CD1c-positive myeloid dendritic cell (primary cell): ENCODE measurements around the gene MAPK8.
"Not testable (repeated sequence)": the region's sequence is repeated elsewhere in the genome, so short reads cannot be mapped to it uniquely, and the experiment has no call there.

Source experiments
- DNase-seq: peaks from one replicate; pipeline ENCODE4 v3.0.0-alpha.2; 2016; ENCODE audit errors: extremely low spot score

MAPK8 gene

GRCh38 chr10:48336978-48337599, 30.6 kb downstream of the MAPK8 start:
- DNase-seq = no peak

DNA sequence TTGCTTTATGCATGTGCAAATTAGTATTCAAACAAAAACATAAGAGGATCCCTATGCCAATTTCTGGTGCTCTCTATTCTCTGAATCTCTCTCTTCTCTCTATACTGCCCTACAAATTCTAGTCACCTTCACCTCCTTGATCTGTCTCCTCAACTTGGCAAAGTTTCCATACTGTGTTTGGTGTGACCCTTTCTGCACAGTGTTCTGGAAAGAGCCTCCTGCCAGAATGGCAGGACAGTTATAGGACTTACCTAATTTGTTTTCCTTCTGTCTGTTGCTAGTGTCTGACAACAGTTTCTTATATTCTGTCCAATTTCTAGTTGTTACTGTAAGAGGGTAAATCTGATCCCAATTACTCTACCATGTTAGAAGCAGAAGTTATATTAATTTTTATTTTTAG, 34.3 kb downstream of the MAPK8 start:
- no peak for DNase-seq

DNA sequence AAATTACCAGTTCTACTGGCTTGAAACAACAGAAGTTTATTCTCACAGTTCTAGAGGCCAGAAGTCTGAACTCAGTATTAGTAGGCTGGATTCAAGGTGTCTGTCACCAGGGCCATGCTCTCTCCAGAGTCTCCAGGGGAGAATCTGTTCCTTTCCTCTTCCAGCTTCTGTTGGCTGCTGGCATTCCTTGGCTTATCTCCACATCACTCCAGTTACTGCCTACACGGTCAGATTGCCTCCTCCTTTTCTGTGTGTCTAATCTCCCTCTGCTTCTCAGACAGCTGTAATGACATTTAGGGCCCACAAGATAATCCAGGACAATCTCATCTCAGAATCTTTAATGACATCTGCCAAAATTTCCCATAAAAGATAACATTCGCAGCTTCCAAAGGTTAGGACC, 36.6 kb downstream of the MAPK8 start:
- no peak for DNase-seq

DNA sequence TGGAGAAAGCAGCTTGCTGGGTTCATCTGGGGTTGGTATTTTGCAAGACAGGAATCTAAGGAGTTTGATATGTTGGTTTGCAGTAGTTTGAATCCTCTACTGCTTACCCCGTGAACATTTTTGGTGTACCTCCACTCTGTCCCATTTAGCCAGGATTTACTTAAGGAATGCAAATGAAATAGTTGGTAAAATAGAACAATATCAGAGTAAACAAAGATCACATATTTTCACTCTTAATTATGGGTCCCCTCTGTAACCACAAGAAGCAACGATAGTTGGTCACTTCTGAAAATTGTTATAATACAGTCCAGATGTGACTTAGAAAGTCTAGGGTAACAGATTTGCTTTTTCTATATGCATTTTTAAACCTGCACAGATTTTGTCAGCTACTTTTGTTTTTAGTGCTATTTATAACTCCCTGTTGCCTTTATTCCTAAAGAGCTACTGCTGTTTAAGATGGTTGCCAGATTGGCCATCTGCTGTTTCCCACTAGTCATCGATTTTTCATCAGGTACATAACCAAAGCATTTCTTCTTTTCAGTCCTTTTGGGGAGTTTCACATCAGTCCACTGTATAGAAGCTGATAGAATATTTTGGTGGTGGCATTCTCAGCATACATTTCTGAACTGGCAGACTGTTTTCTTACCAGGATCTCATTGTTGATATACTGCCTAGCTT, 37.6 kb downstream of the MAPK8 start:
- DNase-seq = no peak

DNA sequence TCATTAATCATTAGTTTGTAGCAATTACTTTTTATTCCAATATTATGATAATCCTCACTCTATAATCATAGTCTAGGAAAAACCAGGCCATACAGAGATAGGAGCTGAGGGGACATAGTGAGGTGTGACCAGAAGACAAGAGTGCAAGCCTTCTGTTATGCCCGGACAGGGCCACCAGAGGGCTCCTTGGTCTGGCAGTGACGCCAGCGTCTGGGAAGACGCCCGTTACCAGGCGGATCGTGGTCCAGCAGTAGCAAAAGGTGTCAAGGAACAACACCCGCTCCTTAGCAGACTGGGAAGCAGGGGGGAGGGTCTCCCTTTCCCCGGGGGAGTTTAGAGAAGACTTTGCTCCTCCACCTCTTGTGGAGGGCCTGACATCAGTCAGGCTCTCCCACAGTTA, 39.8 kb downstream of the MAPK8 start:
- not testable (repeated sequence) for DNase-seq

DNA sequence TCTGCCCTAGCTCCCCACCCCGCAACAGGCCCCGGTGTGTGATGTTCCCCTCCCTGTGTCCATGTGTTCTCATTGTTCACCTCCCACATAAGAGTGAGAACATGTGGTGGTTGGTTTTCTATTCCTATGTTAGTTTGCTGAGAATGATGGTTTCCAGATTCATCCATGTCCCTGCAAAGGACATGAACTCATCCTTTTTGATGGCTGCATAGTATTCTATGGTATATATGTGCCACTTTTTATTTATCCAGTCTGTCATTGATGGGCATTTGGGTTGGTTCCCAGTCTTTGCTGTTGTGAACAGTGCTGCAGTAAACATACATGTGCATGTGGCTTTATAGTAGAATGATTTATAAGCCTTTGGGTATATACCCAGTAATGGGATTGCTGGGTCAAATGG, 41.1 kb downstream of the MAPK8 start:
- DNase-seq = not testable (repeated sequence)

DNA sequence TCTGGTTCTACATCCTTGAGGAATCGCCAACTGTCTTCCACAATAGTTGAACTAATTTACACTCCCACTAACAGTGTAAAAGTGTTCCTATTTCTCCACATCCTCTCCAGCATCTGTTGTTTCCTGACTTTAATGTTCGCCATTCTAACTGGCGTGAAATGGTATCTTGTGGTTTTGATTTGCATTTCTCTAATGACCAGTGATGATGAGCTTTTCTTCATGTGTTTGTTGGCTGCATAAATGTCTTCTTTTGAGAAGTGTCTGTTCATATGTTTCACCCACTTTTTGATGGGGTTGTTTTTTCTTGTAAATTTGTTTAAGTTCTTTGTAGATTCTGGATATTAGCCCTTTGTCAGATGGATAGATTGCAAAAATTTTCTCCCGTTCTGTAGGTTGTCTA, 41.5 kb downstream of the MAPK8 start:
- not testable (repeated sequence) for DNase-seq

DNA sequence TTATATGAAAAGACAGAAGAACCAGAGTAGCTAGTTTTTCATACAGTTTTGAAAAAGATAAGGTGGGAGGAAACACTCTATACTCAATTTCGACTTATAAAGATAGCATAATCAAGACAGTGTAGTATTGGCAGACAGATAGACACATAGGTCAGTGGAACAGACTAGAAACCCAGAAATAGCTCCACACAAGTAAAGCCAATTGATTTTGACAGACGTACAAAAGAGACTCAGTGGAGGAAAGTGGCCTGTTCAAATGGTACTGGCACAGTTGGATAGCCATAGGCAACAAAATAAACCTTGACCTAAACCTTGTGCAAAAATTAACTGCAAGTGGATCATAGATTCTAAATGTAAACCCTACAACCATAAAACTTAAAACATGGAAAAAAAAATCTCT, 46.8 kb downstream of the MAPK8 start:
- DNase-seq = no peak

DNA sequence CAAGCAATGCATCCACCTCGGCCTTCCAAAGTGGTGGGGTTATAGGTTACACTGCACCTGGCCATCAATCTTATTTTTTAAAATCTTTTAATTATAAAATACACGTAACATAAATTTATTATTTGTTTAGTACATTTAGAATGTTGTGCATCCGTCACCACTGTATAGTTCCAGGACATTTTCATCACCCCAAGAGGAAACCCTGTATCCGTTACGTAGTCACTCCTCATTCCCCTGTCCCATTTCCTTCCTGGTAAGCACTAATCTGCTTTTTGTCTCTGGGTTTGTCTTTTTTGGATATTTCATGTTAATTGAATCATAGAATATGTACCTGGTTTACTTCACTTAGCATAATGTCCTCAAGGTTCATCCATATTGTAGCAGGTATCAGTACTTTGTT, 51.2 kb downstream of the MAPK8 start:
- DNase-seq = no peak

DNA sequence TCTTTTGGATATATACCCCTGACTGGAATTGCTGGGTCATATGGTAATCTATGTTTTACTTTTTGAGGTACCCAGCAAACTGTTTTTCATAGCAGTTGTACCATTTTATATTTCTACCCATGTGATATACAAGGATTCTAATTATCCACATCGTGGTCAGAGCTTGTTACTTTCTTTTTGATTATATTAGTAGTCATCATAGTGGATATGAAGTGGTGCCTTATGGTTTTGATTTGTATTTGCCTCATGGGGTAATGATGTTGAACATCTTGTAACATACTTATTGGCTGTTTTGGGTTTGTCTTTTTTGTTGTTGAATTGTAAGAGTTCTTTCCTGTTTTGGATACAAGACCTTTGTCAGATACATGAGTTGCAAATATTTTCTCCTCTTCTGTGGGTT, 51.7 kb downstream of the MAPK8 start:
- no peak for DNase-seq

DNA sequence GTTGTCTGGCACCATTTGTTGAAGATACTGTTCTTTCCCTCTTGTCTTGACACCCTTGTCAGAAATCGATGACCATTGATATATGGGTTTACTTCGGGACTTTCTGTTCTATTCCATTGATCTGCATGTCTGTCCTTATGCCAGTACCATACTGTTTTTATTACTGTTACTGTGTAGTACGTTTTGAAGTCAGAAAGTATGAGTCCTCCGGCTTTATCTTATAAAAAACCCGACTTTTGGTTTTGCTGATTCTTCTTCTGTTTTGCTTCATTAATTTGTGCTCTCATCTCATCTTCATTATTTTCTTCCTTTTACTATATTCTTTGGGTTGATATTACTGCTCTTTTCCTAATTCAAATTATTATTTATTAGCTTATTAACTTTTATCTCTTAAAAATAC, 52.4 kb downstream of the MAPK8 start:
- DNase-seq = no peak

DNA sequence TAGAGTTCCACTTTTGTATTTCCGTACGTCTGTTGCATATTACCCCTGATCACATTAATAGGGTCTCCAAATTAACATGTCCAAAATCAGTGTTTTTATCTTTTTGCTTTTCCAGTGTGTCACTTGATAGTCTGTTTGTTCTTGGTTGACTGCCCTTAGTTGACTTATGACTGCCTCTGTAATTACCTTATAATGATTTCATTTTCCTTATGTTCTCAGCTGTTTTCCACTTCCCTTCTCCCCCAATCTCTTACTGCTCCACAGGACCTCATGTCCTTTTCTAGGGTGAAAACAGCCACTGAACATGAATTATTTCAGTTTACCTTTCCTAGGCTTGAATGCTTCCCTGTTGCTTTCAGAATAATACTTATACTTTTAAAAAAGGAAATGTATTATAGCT, 54.7 kb downstream of the MAPK8 start:
- no peak for DNase-seq

- DNase-seq = peak; percentile 69
Measured at GRCh38 chr10:48363617-48364355, 57.3 kb downstream of the MAPK8 start.

- DNase-seq = peak; percentile 46
Measured at GRCh38 chr10:48364659-48365405, 58.4 kb downstream of the MAPK8 start.

DNA sequence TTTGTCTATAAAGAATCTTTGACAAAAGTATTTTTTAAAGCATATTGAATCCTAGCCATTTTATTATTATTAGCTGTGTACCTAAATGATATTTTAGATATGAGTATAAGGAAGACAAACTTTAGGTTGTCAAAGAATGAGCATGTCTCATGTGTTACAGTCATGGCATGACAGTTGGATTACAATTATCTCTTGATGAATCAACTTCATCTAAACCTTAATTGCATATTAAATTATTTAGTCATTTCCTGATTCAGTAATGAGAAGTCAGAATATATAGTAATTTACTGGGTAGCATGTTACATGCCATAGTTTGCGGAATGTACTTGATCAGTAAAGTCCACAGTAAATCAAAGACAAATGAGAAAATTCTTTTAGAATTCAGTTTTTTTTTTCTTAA, 59.2 kb downstream of the MAPK8 start:
- DNase-seq = no peak

DNA sequence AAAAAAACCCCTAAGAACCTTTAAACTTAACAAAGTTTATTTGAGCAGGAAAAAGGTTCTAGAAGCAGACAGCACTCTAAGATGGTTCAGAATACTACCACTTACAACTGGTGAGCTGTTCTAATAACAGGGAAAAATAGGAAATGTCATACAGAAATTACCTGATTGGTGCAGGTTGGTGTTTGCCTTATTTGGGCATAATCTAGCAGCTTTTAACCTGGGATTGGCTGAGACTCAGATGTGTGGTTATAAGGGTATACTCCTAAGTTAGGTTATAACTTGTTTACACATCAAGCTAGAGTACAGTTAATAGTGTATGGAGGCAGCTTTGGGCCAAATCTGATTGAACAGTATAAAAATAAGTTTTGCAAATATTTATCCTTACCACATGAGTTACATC, 59.8 kb downstream of the MAPK8 start:
- no peak for DNase-seq

- no peak for DNase-seq
Measured at GRCh38 chr10:48369501-48369900, 63.0 kb downstream of the MAPK8 start.

DNA sequence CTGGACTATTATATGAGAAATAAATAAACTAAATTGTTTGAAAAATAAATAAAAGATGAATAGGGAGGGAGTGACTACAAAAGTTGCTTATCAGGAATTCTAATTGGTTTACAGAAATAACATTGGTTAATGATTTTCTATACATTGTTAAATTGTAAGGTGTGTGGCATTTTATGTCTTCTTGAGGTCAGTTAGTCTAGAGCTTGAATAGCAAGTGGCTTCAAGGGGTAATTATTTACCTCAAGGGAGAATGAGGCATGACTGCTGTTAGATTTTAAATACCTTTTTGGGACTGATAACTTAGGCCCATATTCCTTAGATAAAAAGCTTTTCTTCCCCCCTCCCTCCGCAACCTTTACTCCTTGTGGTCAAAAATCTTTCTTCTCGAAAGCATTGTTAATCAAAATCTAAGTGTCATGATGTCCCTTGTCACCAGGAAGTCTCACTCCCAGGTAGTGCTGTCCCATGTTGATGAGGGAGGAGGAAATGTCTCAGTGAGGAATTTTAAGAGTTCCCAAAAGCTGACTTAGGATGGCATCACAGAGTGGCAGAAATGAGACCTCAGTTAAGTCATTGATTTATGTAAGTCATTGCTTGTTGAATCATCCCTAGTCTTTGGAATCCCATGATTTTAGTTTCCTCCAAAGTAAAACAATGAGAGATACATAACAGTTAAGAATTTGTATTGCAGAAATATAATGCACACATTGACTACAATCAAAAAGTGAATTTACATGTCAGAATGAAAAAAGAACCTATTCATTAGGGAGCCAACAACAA, 71.5 kb downstream of the MAPK8 start:
- no peak for DNase-seq

GRCh38 chr10:48378675-48379074, 72.2 kb downstream of the MAPK8 start:
- DNase-seq = no peak

- no peak for DNase-seq
Measured at GRCh38 chr10:48381971-48382370, 75.5 kb downstream of the MAPK8 start.

DNA sequence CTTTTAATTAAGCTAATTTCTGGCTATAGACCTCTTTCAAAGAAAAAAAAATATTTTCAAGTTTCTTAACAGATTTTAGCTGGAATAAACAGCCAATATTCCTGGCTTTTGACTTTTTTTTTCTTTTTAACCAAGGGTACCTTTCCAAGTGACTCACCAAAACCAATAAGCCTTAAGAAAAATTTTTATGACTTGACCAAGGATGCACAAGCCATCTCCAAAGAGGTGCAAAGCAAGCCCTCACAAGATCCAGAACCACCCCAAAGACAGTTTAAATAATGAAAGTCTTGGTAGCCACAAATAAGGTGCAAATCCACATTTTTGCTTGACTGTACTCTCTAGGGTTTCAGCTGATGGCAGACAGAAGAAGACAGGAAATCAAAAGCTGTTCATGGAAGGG, 76.5 kb downstream of the MAPK8 start:
- no peak for DNase-seq

DNA sequence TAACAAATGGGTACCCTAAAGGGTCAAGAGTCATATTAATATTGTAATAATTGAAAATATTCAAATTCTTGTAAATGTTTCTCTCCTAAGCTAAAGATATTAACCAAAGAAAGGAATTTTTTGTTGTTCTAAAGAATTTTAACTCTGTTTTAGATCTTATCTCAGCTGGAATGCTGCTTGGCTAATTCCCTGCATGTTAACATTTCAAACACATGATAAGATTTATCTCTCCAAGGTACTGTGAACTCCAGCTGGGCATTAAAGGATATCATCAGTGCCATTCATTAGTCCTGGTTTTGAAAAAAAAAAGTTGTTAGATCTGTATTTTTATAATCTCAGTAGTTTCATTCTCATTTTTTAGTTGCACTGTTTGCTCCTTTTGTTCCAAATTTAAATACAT, 76.9 kb downstream of the MAPK8 start:
- DNase-seq = no peak
